HEK293 (cell line): ENCODE measurements around the gene GNS.

Experiments used
- GLI4 ChIP-seq: fragments of 450-650 bp; formaldehyde crosslinking; IDR thresholded peaks from 2 replicates; pipeline ENCODE4 v1.5.1; 2016; ENCODE audit warnings: missing biosample characterization, missing genetic modification characterization
- GLIS1 ChIP-seq: fragments of 450-650 bp; formaldehyde crosslinking; IDR thresholded peaks from 2 replicates; pipeline ENCODE4 v1.5.1; 2016; ENCODE audit warnings: missing biosample characterization, missing genetic modification characterization
- IKZF3 ChIP-seq: fragments of 450-650 bp; IDR thresholded peaks from 2 replicates; pipeline ENCODE4 v1.5.0; 2018; ENCODE audit warnings: missing biosample characterization, mild to moderate bottlenecking, missing genetic modification characterization, moderate library complexity
- KLF10 ChIP-seq: fragments of 450-650 bp; IDR thresholded peaks from 2 replicates; pipeline ENCODE4 v1.5.1; 2018; ENCODE audit warnings: missing biosample characterization, mild to moderate bottlenecking, missing genetic modification characterization
- KLF7 ChIP-seq: fragments of 450-650 bp; formaldehyde crosslinking; IDR thresholded peaks from 2 replicates; pipeline ENCODE4 v1.5.1; 2016; ENCODE audit warnings: missing biosample characterization, missing genetic modification characterization, borderline replicate concordance
- KLF8 ChIP-seq: fragments of 450-650 bp; formaldehyde crosslinking; IDR thresholded peaks from 2 replicates; pipeline ENCODE4 v1.5.1; 2016; ENCODE audit warnings: missing biosample characterization, missing genetic modification characterization
- MZF1 ChIP-seq: fragments of 450-650 bp; formaldehyde crosslinking; IDR thresholded peaks from 2 replicates; pipeline ENCODE4 v1.5.1; 2017; ENCODE audit warnings: missing biosample characterization, missing genetic modification characterization, borderline replicate concordance
- OSR2 ChIP-seq: fragments of 450-650 bp; formaldehyde crosslinking; IDR thresholded peaks from 2 replicates; pipeline ENCODE4 v1.5.1; 2016; ENCODE audit warnings: missing biosample characterization, missing genetic modification characterization
- PRDM10 ChIP-seq: fragments of 450-650 bp; formaldehyde crosslinking; IDR thresholded peaks from 2 replicates; pipeline ENCODE4 v1.5.1; 2016; ENCODE audit warnings: missing biosample characterization, missing genetic modification characterization
- SP3 ChIP-seq: fragments of 450-650 bp; formaldehyde crosslinking; IDR thresholded peaks from 2 replicates; pipeline ENCODE4 v1.5.1; 2016; ENCODE audit warnings: missing biosample characterization, missing genetic modification characterization
- SP7 ChIP-seq: fragments of 450-650 bp; formaldehyde crosslinking; IDR thresholded peaks from 2 replicates; pipeline ENCODE4 v1.5.1; 2016; ENCODE audit warnings: missing biosample characterization, missing genetic modification characterization
- YY1 ChIP-seq: fragments of 450-650 bp; formaldehyde crosslinking; IDR thresholded peaks from 2 replicates; pipeline ENCODE4 v1.5.1; 2018; ENCODE audit warnings: missing biosample characterization, missing genetic modification characterization
- ZBTB17 ChIP-seq: fragments of 450-650 bp; formaldehyde crosslinking; IDR thresholded peaks from 2 replicates; pipeline ENCODE4 v1.5.1; 2016; ENCODE audit warnings: missing biosample characterization, missing genetic modification characterization
- ZBTB6 ChIP-seq: fragments of 450-650 bp; formaldehyde crosslinking; IDR thresholded peaks from 2 replicates; pipeline ENCODE4 v1.5.1; 2017; ENCODE audit warnings: missing biosample characterization, missing genetic modification characterization
- ZNF132 ChIP-seq: fragments of 450-650 bp; formaldehyde crosslinking; IDR thresholded peaks from 2 replicates; pipeline ENCODE4 v1.5.1; 2017; ENCODE audit warnings: missing biosample characterization, missing genetic modification characterization, borderline replicate concordance
- ZNF175 ChIP-seq: fragments of 450-650 bp; formaldehyde crosslinking; IDR thresholded peaks from 2 replicates; pipeline ENCODE4 v1.5.1; 2016; ENCODE audit warnings: missing biosample characterization, missing genetic modification characterization
- ZNF24 ChIP-seq: fragments of 450-650 bp; formaldehyde crosslinking; IDR thresholded peaks from 2 replicates; pipeline ENCODE4 v1.5.1; 2016; ENCODE audit warnings: missing biosample characterization, missing genetic modification characterization
- ZNF302 ChIP-seq: fragments of 450-650 bp; formaldehyde crosslinking; IDR thresholded peaks from 2 replicates; pipeline ENCODE4 v1.5.1; 2016; ENCODE audit warnings: missing biosample characterization, missing genetic modification characterization, low read depth
- ZNF362 ChIP-seq: fragments of 450-650 bp; formaldehyde crosslinking; IDR thresholded peaks from 2 replicates; pipeline ENCODE4 v1.5.1; 2016; ENCODE audit warnings: missing biosample characterization, missing genetic modification characterization
- ZNF391 ChIP-seq: fragments of 450-650 bp; formaldehyde crosslinking; IDR thresholded peaks from 2 replicates; pipeline ENCODE4 v1.5.1; 2016; ENCODE audit warnings: low read depth, missing biosample characterization, missing genetic modification characterization, borderline replicate concordance
- ZNF48 ChIP-seq: fragments of 450-650 bp; formaldehyde crosslinking; IDR thresholded peaks from 2 replicates; pipeline ENCODE4 v1.5.1; 2016; ENCODE audit warnings: missing biosample characterization, missing genetic modification characterization
- ZNF501 ChIP-seq: fragments of 450-650 bp; formaldehyde crosslinking; IDR thresholded peaks from 2 replicates; pipeline ENCODE4 v1.5.1; 2016; ENCODE audit warnings: missing biosample characterization, missing genetic modification characterization
- ZNF513 ChIP-seq: fragments of 450-650 bp; IDR thresholded peaks from 2 replicates; pipeline ENCODE4 v1.5.1; 2018; ENCODE audit warnings: missing biosample characterization, missing genetic modification characterization
- ZNF521 ChIP-seq: fragments of 450-650 bp; formaldehyde crosslinking; IDR thresholded peaks from 2 replicates; pipeline ENCODE4 v1.5.1; 2017; ENCODE audit warnings: missing biosample characterization, mild to moderate bottlenecking, missing genetic modification characterization
- ZNF548 ChIP-seq: fragments of 450-650 bp; formaldehyde crosslinking; IDR thresholded peaks from 2 replicates; pipeline ENCODE4 v1.5.1; 2016; ENCODE audit warnings: missing biosample characterization, missing genetic modification characterization
- ZNF600 ChIP-seq: fragments of 450-650 bp; formaldehyde crosslinking; IDR thresholded peaks from 2 replicates; pipeline ENCODE4 v1.5.1; 2016; ENCODE audit warnings: missing biosample characterization, missing genetic modification characterization
- ZNF629 ChIP-seq: fragments of 450-650 bp; formaldehyde crosslinking; IDR thresholded peaks from 2 replicates; pipeline ENCODE4 v1.5.1; 2017; ENCODE audit warnings: missing biosample characterization, missing genetic modification characterization
- ZNF654 ChIP-seq: fragments of 450-650 bp; formaldehyde crosslinking; IDR thresholded peaks from 2 replicates; pipeline ENCODE4 v1.5.1; 2016; ENCODE audit warnings: low read depth, missing biosample characterization, missing genetic modification characterization
- ZNF670 ChIP-seq: fragments of 450-650 bp; formaldehyde crosslinking; IDR thresholded peaks from 2 replicates; pipeline ENCODE4 v1.5.1; 2016; ENCODE audit warnings: missing biosample characterization, missing genetic modification characterization, low read depth
- ZNF677 ChIP-seq: fragments of 450-650 bp; IDR thresholded peaks from 2 replicates; pipeline ENCODE4 v1.5.0; 2018; ENCODE audit warnings: missing biosample characterization, mild to moderate bottlenecking, missing genetic modification characterization, moderate library complexity
- ZNF791 ChIP-seq: fragments of 450-650 bp; formaldehyde crosslinking; IDR thresholded peaks from 2 replicates; pipeline ENCODE4 v1.5.1; 2016; ENCODE audit warnings: missing biosample characterization, missing genetic modification characterization
- ZNF843 ChIP-seq: fragments of 450-650 bp; formaldehyde crosslinking; IDR thresholded peaks from 2 replicates; pipeline ENCODE4 v1.5.1; 2016; ENCODE audit warnings: missing biosample characterization, missing genetic modification characterization
- ZSCAN30 ChIP-seq: fragments of 450-650 bp; IDR thresholded peaks from 2 replicates; pipeline ENCODE4 v1.5.1; 2018; ENCODE audit warnings: missing biosample characterization, mild to moderate bottlenecking, missing genetic modification characterization, moderate library complexity
- ZXDB ChIP-seq: fragments of 450-650 bp; formaldehyde crosslinking; IDR thresholded peaks from 2 replicates; pipeline ENCODE4 v1.5.1; 2016; ENCODE audit warnings: missing biosample characterization, missing genetic modification characterization

GNS gene

GRCh38 chr12:64673490-64674169 lies 85.6 kb downstream of the GNS start (continued):
- no peak for TF ChIP-seq ZSCAN30
- TF ChIP-seq ZNF548, result no peak
- peak; percentile 58 for TF ChIP-seq PRDM10
- TF ChIP-seq ZNF513 (tag by site-specific recombination), result no peak
- no peak for TF ChIP-seq GLI4 (tag by site-specific recombination)
- TF ChIP-seq ZNF48, result no peak
- TF ChIP-seq ZNF791 (tag by site-specific recombination), result no peak
- TF ChIP-seq ZNF132 (tag by site-specific recombination), result no peak
- peak; percentile 32 for TF ChIP-seq ZXDB (tag by site-specific recombination)
- TF ChIP-seq KLF8 (tag by site-specific recombination), result no peak
- peak; percentile 73 for TF ChIP-seq ZNF843 (tag by site-specific recombination)
- peak; percentile 68 for TF ChIP-seq ZNF629 (tag by site-specific recombination)
- TF ChIP-seq ZNF677 (tag by site-specific recombination), result no peak
- no peak for TF ChIP-seq KLF7 (tag by site-specific recombination)
- TF ChIP-seq ZBTB17, result peak; percentile 66
- TF ChIP-seq SP3, result no peak
- no peak for TF ChIP-seq ZNF670 (tag by site-specific recombination)
- TF ChIP-seq SP7, result peak; percentile 84
- peak; percentile 91 for TF ChIP-seq GLIS1 (tag by site-specific recombination)
- TF ChIP-seq ZNF600 (tag by site-specific recombination), result no peak
- peak; percentile 31; the same call in 1 of the 2 replicates for TF ChIP-seq ZNF24 (tag by site-specific recombination)
- TF ChIP-seq ZBTB6 (tag by site-specific recombination), result no peak
- no peak for TF ChIP-seq ZNF654 (tag by site-specific recombination)
- TF ChIP-seq ZNF391 (tag by site-specific recombination), result no peak
- no peak for TF ChIP-seq ZNF175 (tag by site-specific recombination)
- no peak for TF ChIP-seq ZNF362 (tag by site-specific recombination)
- TF ChIP-seq IKZF3 (tag by site-specific recombination), result peak; percentile 74
- no peak for TF ChIP-seq ZNF302
- TF ChIP-seq YY1 (tag by site-specific recombination), result no peak
- TF ChIP-seq ZNF521 (tag by site-specific recombination), result no peak
- peak; percentile 26 for TF ChIP-seq OSR2 (tag by site-specific recombination)
- peak; percentile 76; the same call in 1 of the 2 replicates for TF ChIP-seq KLF10 (tag by site-specific recombination)
- TF ChIP-seq MZF1 (tag by site-specific recombination), result no peak
- 0 out of 2 replicates have a peak, but pooled peaks have one; percentile 52 for TF ChIP-seq ZNF501 (tag by site-specific recombination)
